ENCODE results near the gene TNFSF9. TPM values are rescaled to one million over a fixed set of nuclear protein-coding genes. Genes with fewer than 3 reads are reported as not detected.

The TNFSF9 gene, protein sequence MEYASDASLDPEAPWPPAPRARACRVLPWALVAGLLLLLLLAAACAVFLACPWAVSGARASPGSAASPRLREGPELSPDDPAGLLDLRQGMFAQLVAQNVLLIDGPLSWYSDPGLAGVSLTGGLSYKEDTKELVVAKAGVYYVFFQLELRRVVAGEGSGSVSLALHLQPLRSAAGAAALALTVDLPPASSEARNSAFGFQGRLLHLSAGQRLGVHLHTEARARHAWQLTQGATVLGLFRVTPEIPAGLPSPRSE
- total RNA-seq (10 to 100 TPM in 1 of 2 donors, 1 to 10 TPM in 1; 5.5 to 10.2 TPM), polyA plus RNA-seq (ENCODE audit: insufficient read length in 6 of 6) (under 1 TPM; 0.20 to 0.70 (median 0.30) TPM)
- long read RNA-seq, donor 1 = 0 reads
- long read RNA-seq, donor 2 = 0 reads
- long read RNA-seq, donor 3 = 0 reads
- long read RNA-seq, donor 4 = 0 reads
- long read RNA-seq, donor 5 = 0 reads
- long read RNA-seq, donor 6, partial matches to known transcripts = 0 of 1 reads
- long read RNA-seq, donor 6, other reads (novel, unspliced or antisense) = 0 of 1 reads
- long read RNA-seq, donor 7 = 0 reads
- long read RNA-seq, donor 8 = 0 reads
- long read RNA-seq, donor 9 = 0 reads
- long read RNA-seq, donor 10, partial matches to known transcripts = 0 of 1 reads
- long read RNA-seq, donor 10, other reads (novel, unspliced or antisense) = 0 of 1 reads
- long read RNA-seq, donor 11 = 0 reads
- long read RNA-seq, donor 12, partial matches to known transcripts = 0 of 1 reads
- long read RNA-seq, donor 12, other reads (novel, unspliced or antisense) = 0 of 1 reads

DNA sequence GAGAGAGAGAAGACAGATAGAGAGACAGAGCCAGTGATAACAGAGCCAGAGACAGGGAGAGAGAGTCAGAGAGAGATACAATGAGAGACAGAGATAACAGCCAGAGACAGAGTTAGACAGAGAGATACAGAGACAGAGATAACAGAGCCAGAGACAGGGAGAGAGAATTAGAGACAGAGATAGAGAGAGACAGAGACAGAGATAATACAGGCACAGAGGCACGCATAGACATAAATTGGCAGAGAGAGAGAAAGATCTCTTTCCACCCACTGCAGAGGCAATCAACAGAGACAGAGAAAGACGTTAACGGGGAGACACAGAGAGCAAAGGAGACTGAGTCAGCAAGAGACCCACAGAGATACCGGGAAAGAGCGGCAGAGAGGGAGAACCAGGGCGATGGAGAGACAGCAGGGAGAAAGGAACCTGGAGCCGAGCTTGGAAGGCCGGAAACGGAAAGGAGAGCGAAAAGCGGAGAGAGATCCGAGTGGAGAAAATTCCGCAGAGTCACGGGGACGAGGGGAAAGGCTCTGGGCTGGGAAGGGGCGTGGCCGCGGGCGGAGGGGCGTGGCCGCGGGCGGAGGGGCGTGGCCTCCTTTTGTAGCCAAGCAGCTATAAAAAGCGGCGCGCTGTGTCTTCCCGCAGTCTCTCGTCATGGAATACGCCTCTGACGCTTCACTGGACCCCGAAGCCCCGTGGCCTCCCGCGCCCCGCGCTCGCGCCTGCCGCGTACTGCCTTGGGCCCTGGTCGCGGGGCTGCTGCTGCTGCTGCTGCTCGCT lies at the start of gene TNFSF9:
TSS of gene TNFSF9 (plus strand) at position 641 of the 777 bp plus-strand sequence. CDS start at position 652, 11 bp downstream.
- Histone ChIP-seq H3K27me3 (peaks cover 0 to 22% of the 10 kb centered on the region in 2 donors), H3K36me3 (peaks cover 0 to 7% of the 10 kb centered on the region in 2 donors), H3K4me1 (peaks cover 4 to 41% of the 10 kb centered on the region in 2 donors), H3K4me3 (peak within 1 kb of the TSS; percentile 46 to 56), H3K27ac (peak within 1 kb of the TSS in 1 of 2 donors; percentile 77), H3K9me3 (no peaks in the 10 kb centered on the region)
- TF ChIP-seq, protein P1, sequence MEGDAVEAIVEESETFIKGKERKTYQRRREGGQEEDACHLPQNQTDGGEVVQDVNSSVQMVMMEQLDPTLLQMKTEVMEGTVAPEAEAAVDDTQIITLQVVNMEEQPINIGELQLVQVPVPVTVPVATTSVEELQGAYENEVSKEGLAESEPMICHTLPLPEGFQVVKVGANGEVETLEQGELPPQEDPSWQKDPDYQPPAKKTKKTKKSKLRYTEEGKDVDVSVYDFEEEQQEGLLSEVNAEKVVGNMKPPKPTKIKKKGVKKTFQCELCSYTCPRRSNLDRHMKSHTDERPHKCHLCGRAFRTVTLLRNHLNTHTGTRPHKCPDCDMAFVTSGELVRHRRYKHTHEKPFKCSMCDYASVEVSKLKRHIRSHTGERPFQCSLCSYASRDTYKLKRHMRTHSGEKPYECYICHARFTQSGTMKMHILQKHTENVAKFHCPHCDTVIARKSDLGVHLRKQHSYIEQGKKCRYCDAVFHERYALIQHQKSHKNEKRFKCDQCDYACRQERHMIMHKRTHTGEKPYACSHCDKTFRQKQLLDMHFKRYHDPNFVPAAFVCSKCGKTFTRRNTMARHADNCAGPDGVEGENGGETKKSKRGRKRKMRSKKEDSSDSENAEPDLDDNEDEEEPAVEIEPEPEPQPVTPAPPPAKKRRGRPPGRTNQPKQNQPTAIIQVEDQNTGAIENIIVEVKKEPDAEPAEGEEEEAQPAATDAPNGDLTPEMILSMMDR (IDR thresholded peaks at IDR 0.05) = no peak
- peak; percentile 81 to 96 (median 91) for DNase-seq
- intact Hi-C loops (cut with DNase I) = no loop called here
- peak; percentile 97 for ATAC-seq

DNA sequence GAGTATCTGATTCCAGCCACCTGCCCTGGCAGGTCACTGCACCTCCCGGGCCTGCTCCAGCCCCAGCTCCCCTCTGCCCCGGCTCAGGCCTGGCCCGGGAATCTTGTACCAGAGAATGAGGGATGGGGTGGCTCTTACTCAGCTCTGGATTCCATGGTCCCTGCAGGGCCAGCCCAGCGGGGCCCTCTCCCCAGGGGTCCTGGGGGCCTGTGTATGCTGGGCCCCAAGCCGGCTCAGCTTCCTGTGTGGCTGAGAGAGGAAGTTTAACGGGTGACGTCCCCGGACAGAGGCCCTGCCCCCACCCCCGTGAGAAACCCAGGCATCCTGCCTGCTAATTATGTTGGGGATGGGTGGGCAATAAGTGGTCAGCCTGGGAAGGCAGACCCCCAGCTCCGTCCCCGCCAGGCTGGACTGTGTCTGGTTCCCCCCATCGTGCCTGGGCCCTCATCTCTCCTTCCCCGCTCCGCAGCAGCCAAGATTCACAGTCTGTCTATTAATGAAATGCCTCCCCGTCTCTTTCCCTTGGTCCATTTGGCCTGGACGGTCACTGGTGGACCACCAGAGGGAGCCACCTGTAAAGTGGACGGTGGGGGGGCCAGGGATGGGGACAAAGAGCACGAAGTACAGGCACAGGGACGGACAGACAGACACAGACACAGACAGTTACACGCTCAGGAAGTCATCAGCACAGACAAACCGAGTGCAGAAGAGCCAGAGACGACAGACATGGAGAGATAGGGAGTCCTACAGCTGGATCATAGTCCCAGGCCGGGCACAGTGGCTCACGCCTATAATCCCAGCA lies 49.1 kb upstream of the TNFSF9 start, which contains the start of gene DENND1C:
TSS of gene DENND1C (minus strand) at position 247 of the 802 bp plus-strand sequence. CDS start at position 155, 92 bp downstream.
- Histone ChIP-seq H3K27ac (peak within 1 kb of the TSS in 1 of 2 donors; percentile 66), H3K27me3 (peaks cover 0 to 7% of the 10 kb centered on the region in 2 donors), H3K4me3 (peak within 1 kb of the TSS; percentile 19 to 49), H3K4me1 (peaks cover 0 to 14% of the 10 kb centered on the region in 2 donors), H3K36me3 (peaks cover 0 to 2% of the 10 kb centered on the region in 2 donors), H3K9me3 (no peaks in the 10 kb centered on the region)
- intact Hi-C loops (cut with DNase I) = no loop called here
- DNase-seq (peak in 2 of 4 donors; percentile 64 to 90), ATAC-seq (peak; percentile 60)
- TF ChIP-seq, protein P1 (IDR thresholded peaks at IDR 0.05) = peak; percentile 30 to 44

DNA sequence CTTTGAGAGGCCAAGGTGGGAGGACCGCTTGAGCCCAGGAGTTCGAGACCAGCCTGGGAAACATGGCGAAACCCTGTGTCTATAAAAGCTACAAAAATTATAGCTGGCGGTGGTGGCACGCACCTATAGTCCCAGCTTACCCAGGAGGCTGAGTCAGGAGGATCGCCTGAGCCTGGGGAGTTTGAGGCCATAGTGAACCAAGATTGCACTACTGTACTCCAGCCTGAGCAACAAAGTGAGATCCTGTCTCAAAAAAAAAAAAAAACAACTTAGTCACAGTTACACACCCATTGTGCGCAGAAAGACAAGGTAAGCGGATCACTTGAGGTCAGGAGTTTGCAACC lies 48.5 kb upstream of the TNFSF9 start:
- peaks cover 0 to under 1% of the 10 kb centered on the region in 2 donors for H3K27me3 ChIP-seq
- H3K9me3 ChIP-seq = no peaks in the 10 kb centered on the region
- ATAC-seq (no peak), DNase-seq (no peak)
- peaks cover 0 to 14% of the 10 kb centered on the region in 2 donors for H3K4me1 ChIP-seq
- TF ChIP-seq, protein P1 (IDR thresholded peaks at IDR 0.05) = no peak
- no peaks in the 10 kb centered on the region for H3K36me3 ChIP-seq
- no peak overlapping the region for H3K4me3 ChIP-seq
- intact Hi-C loops (cut with DNase I) = no loop called here
- peak overlapping the region in 1 of 2 donors; percentile 66 for H3K27ac ChIP-seq

DNA sequence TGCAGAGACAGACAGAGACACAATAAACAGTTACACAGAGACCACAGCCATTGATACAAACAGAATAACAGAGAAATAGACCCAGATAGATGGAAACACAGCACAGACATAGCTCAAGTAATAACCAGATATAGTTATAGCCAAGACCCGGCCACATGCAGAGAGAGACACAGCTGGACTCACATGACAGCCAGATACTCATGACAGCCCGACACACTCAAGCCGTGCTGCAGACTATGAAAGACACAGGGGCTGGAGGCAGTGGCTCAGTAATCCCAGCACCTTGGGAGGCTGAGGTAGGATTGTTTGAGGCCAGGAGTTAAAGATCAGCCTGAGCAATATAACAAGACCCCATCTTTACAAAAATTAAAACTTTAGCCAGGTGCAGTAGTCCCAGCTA lies 47.6 kb upstream of the TNFSF9 start:
- H3K9me3 ChIP-seq = no peaks in the 10 kb centered on the region
- no peak overlapping the region for H3K4me3 ChIP-seq
- DNase-seq (no peak), ATAC-seq (no peak)
- no peaks in the 10 kb centered on the region for H3K36me3 ChIP-seq
- H3K27me3 ChIP-seq = no peaks in the 10 kb centered on the region
- TF ChIP-seq, protein P1 (IDR thresholded peaks at IDR 0.05) = no peak
- peaks cover 0 to 14% of the 10 kb centered on the region in 2 donors for H3K4me1 ChIP-seq
- intact Hi-C loops (cut with DNase I) = no loop called here
- H3K27ac ChIP-seq = no peak overlapping the region

All from left lung (tissue), 14 donors.